ENCODE results near the gene GNL2.

DNA sequence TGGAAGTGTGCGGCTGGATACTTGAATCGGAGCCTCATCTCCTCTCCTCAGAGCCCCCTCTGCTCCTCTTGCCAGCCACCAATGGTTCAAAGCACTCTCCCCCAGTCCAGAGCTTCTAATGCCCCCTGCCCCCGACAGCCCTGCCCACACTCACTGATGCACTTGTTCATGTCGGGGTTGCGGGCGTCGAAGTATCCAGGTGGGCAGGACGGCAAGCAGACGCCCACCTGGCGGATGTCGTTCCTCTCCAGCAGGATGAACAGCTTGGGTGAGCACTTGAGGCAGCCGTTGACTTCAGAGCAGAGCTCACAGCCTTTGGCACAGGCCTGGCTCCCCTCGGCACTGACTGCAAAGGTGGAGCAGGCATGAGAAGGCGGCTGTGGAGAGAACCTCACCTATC, 20.6 kb upstream of the GNL2 start:
- TF ChIP-seq EZH2phosphoT487 (IDR thresholded peaks at IDR 0.05; ENCODE audit: insufficient read depth, low read depth) (no peak), EZH2 (IDR thresholded peaks at IDR 0.05; ENCODE audit: insufficient read depth, poor library complexity, severe bottlenecking) (no peak)

Data from GM23248 (cell line).